PFSK-1 (cell line): ENCODE measurements around the gene ZFAND3.

ENCODE experiments used
- FOXP2 ChIP-seq: optimal IDR thresholded peaks from 2 replicates; pipeline ENCODE3; 2011; ENCODE audit warnings: borderline replicate concordance, control low read depth, inconsistent platforms; ENCODE audit not compliant: insufficient read depth; ENCODE audit errors: extremely low read length, extremely low read depth
- POLR2AphosphoS5 ChIP-seq: IDR thresholded peaks from 2 replicates; pipeline ENCODE4 v1.6.1; 2012; ENCODE audit warnings: low read depth, mild to moderate bottlenecking, control low read depth, low read length, moderate library complexity
- REST ChIP-seq, 2 experiments: IDR thresholded peaks; 2 replicates each; pipeline versions ENCODE4 v1.6.1 to v1.8.0; 2011 to 2012; ENCODE audit warnings: low read depth in 2 of 2, low read length in 2 of 2, control low read depth in 1 of 2, inconsistent platforms in 1 of 2, mild to moderate bottlenecking in 1 of 2, moderate library complexity in 1 of 2; ENCODE audit not compliant: insufficient read depth in 1 of 2
- SIN3A ChIP-seq: IDR thresholded peaks from 2 replicates; pipeline ENCODE4 v1.6.1; 2012; ENCODE audit warnings: mild to moderate bottlenecking, low read length, moderate library complexity, borderline replicate concordance; ENCODE audit not compliant: insufficient read depth
- TAF1 ChIP-seq: IDR thresholded peaks from 2 replicates; pipeline ENCODE4 v1.6.1; 2012; ENCODE audit warnings: low read length, control low read depth, borderline replicate concordance; ENCODE audit not compliant: insufficient read depth

DNA sequence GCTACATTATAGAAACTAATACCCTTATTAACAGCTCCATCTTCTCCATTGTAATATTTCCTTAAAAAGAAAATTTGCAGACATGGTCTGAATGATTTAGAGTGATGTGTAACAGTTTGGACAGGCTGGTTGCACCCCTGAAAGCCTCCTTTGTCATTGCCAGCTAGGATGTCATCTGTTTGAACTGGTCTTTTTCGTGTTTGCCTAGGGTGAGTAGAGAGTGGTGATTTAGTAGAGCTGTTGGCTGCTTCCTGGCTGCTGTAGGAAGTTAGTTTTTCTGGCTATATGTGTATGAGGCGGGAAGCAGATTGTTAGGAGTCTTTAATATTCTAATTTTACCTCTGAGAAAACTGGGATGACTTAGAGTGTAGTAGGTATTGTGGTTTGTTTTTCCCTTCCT, 101.1 kb downstream of the ZFAND3 start:
- no peak for TF ChIP-seq POLR2AphosphoS5
- no peak for TF ChIP-seq FOXP2
- no peak for TF ChIP-seq TAF1
- TF ChIP-seq REST (IDR thresholded peaks at IDR 0.05; ENCODE audit: insufficient read depth in 1 of 2, low read depth in 2 of 2, low read length in 2 of 2), result no peak
- no peak for TF ChIP-seq SIN3A
